VCaP (cell line): ENCODE measurements around the gene JMY.

Experiments used
- H3K27ac ChIP-seq: fragments of 450-650 bp; 2 replicates; pipeline ENCODE4 v1.5.1; 2017
- TF ChIP-seq, protein P1 (sequence below): fragments of 450-650 bp; conservative IDR thresholded peaks from 2 replicates; pipeline ENCODE4 v1.5.1; 2017; ENCODE audit warnings: mild to moderate bottlenecking, moderate library complexity

JMY gene

DNA sequence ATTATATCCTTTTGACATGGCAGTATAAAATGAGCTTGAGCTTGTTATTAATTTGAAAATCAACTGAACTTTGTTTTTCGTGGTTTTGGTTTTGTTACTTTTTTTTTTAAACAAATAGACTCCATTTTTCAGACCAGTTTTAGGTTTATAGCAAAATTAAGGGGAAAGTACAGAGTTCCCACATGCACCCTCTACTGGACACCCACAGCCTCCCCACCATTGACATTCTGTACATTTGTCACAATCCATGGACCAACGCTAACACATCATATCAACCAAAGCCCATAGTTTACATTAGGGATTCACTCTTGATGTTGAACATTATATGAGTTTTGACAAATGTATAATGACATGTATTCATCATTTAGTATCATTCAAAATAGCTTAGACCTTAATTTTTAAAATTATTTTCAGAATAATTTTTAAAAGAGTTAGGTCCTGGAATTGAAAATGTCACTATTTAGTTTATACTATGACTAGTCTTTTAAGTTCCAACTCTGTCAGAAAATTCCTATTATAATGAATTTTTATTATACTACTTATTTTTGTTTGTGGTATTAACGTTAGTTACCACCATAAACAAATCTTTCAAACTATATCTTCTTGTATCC is 35.3 kb upstream of the JMY start:
- H3K27ac ChIP-seq, result no peak overlapping the region
- TF ChIP-seq, protein P1, sequence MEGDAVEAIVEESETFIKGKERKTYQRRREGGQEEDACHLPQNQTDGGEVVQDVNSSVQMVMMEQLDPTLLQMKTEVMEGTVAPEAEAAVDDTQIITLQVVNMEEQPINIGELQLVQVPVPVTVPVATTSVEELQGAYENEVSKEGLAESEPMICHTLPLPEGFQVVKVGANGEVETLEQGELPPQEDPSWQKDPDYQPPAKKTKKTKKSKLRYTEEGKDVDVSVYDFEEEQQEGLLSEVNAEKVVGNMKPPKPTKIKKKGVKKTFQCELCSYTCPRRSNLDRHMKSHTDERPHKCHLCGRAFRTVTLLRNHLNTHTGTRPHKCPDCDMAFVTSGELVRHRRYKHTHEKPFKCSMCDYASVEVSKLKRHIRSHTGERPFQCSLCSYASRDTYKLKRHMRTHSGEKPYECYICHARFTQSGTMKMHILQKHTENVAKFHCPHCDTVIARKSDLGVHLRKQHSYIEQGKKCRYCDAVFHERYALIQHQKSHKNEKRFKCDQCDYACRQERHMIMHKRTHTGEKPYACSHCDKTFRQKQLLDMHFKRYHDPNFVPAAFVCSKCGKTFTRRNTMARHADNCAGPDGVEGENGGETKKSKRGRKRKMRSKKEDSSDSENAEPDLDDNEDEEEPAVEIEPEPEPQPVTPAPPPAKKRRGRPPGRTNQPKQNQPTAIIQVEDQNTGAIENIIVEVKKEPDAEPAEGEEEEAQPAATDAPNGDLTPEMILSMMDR, result peak; percentile 70

DNA sequence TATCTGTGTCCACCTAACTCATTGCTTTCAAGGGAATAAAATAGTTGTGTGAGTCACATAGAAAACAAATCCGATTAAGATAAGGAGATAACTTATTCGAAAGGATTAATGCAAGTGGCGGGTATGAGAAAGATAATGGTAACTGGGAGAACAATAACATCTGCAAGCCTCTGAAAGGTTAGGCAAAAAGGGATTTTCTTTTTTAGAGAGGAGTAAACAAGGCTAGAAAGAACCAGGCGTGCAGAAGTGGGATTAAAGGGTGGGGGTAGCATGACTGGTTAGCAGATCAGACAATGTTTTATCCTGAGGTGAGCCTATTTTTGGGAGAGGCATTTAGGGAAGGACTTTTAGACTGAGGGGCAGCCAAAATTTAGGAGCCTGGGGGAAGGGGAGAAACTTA is 34.7 kb upstream of the JMY start:
- TF ChIP-seq, protein P1, result no peak

DNA sequence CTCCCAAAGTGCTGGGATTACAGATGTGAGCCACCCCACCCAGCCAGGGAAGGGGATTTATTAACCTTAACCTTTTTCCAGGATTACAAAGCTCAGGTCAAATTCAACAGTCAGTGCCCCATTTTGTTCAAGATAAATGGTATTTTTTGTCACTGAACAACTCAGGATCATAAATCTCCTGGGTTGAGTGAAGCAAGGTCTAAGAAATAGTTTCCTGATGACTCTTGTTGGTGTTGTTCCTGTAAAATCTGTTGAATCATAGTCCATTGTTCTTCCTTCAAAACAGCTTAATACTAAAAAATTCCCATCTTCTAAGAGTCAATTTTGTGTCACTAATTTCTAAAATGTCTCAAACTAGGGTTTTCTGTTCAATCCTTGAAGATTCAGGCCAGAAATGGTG is 33.9 kb upstream of the JMY start:
- H3K27ac ChIP-seq, result no peak overlapping the region

More for the DNA sequence above, 34.7 kb upstream of the JMY start:
- H3K27ac ChIP-seq, result no peak overlapping the region

DNA sequence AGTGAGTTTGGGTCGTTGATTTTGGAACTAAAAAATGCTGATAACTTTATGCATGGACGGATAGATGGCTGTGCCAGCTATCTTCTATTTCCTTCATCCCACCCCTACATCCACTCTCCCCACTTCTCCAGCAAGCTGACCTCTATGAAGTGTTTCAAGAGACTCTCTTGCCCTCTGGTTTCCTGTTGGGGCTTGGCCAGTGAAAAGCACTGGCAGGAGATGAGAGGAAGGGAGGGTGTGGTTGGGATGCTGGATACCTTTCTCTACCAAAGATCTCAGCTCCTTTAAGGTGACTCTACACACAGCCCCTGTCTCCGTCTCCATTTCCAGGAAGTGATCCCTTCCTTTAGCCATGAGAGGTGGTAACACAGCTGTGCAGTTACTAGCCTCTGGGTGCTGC is 30.0 kb upstream of the JMY start:
- H3K27ac ChIP-seq, result no peak overlapping the region
- TF ChIP-seq, protein P1, result no peak

More for the DNA sequence above, 33.9 kb upstream of the JMY start:
- TF ChIP-seq, protein P1, result no peak

DNA sequence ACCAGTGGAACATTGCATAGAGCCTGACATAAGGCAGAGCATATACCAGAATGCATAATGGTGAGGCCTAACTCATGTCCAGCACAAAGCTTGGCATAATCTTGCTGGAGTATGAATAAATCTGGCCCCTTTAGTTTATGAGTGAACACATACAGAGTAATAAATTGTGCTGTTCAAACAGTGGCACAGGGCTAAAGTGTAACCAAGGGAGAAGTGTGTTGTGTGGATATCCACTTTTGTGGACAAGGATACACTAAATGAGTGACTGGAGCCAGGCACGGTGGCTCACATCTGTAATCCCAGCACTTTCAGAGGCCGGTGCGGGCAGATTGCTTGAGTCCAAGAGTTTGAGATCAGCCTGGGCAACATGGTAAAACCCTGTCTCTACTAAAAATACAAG is 29.4 kb upstream of the JMY start:
- H3K27ac ChIP-seq, result no peak overlapping the region
- TF ChIP-seq, protein P1, result no peak

DNA sequence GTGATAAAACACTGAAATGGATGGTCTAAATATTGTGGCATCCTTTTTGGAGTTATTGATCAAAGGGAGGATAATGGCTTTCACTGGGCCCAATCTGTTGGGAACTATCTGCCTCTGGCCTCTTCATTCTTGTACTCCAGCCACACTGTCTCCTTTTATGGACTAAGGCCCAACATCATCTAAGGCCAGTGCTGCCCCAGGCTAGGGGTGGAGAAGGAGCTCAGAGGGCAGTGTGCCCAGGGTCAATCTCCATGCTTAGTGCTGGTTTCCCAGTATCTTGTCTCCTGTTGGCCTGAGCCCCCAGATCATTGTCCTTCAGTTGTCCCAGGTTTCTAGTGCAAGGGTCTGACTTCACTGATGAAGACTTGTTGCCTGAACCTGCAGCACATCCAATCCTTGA is 26.4 kb upstream of the JMY start:
- TF ChIP-seq, protein P1, result no peak
- no peak overlapping the region for H3K27ac ChIP-seq

DNA sequence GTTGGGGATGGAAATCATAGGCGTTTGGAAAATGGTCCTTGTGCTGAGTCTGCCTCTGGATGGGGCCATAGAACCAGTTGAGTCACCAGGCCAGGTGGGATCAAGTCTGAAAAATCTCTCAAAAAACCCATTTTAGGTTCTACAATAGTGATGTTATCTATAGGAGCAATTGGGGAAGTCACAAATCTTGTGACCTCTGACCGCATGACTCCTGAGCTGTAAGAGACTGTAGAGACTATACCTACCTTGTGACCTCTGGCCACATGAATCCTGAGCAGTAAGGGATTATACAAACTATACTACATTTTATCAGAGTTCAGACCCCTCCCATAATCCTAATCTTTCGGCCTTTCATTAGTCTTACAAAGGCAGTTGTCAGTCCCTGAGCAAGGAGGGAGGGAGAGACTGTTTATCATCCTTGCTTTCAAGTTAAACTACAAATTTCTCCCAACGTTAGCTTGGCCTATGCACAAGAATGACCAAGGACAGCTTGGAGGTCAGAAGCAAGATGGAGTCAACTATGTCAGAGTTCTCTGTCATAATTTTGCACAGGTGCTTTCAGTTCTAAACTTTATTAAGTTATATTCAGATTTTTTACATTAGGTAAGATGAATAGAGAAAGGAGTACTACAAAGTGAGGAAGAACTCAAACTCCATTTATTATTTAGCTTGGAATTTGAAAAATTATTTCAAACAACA is 11.5 kb upstream of the JMY start:
- TF ChIP-seq, protein P1, result no peak
- H3K27ac ChIP-seq, result no peak overlapping the region
